PC-9 (cell line): Measurements from ENCODE around the gene ERCC4. TPM values are rescaled to one million over a fixed set of nuclear protein-coding genes. Genes with fewer than 3 reads are reported as not detected.

ENCODE experiments used
- BruUV-seq: library from RNA; stranded (reverse); fragments of 400-500 nt; replicated peaks from 2 replicates; lab custom pipeline; 2021; lab: Mats Ljungman, UMichigan
- CTCF ChIA-PET: fragments of 300-600 bp; sonication (Branson Sonifier 250); formaldehyde crosslinking; loops from one replicate; lab custom pipeline; 2022; ENCODE audit warnings: antibody characterized with exemption; lab: Charles Lee
- POLR2A ChIA-PET: fragments of 300-600 bp; sonication (Branson Sonifier 250); formaldehyde crosslinking; loops from one replicate; lab custom pipeline; 2022; ENCODE audit warnings: antibody characterized with exemption; ENCODE audit not compliant: unreplicated experiment; lab: Charles Lee
- DNase-seq, 2 experiments: peaks; one replicate each; pipeline versions ENCODE4 v3.0.0 to v3.0.0-alpha.2; 2015 to 2022; ENCODE audit warnings: mixed read lengths in 1 of 2
- H2AFZ ChIP-seq: fragments of 200-600 bp; sonication (generic); 2 replicates; pipeline ENCODE4 v1.8.1; 2017; ENCODE audit warnings: antibody characterized with exemption
- H3F3A ChIP-seq: fragments of 200-600 bp; sonication (generic); 2 replicates; pipeline ENCODE4 v1.8.1; 2017; ENCODE audit warnings: antibody characterized with exemption, mild to moderate bottlenecking, low read depth; ENCODE audit not compliant: insufficient read depth
- H3K27ac ChIP-seq: fragments of 200-600 bp; sonication (generic); 2 replicates; pipeline ENCODE4 v1.6.1; 2016; ENCODE audit warnings: mixed run types
- H3K27me3 ChIP-seq: fragments of 200-600 bp; sonication (generic); 2 replicates; pipeline ENCODE4 v1.6.1; 2016; ENCODE audit warnings: low read depth, mixed run types; ENCODE audit not compliant: insufficient read depth
- H3K36me3 ChIP-seq: fragments of 200-600 bp; sonication (generic); 2 replicates; pipeline ENCODE4 v1.6.1; 2016; ENCODE audit warnings: low read depth, mixed run types
- H3K4me1 ChIP-seq: fragments of 200-600 bp; sonication (generic); replicated peaks from 2 replicates; pipeline ENCODE4 v1.6.1; 2016; ENCODE audit warnings: mixed run types; ENCODE audit not compliant: insufficient read depth
- H3K4me2 ChIP-seq: fragments of 200-600 bp; sonication (generic); 2 replicates; pipeline ENCODE4 v1.6.1; 2017; ENCODE audit warnings: mixed run types
- H3K4me3 ChIP-seq: fragments of 200-600 bp; sonication (generic); 2 replicates; pipeline ENCODE4 v1.6.1; 2016; ENCODE audit warnings: mixed run types
- H3K79me2 ChIP-seq: fragments of 200-600 bp; sonication (generic); 2 replicates; pipeline ENCODE4 v1.6.1; 2017; ENCODE audit warnings: low read depth, mixed run types
- H3K9me2 ChIP-seq: fragments of 200-600 bp; sonication (generic); 2 replicates; pipeline ENCODE4 v1.8.1; 2017; ENCODE audit warnings: mild to moderate bottlenecking; ENCODE audit not compliant: insufficient read depth
- H3K9me3 ChIP-seq: fragments of 200-600 bp; sonication (generic); 2 replicates; pipeline ENCODE4 v1.8.1; 2016; ENCODE audit warnings: low read depth; ENCODE audit not compliant: insufficient read depth
- H4K20me1 ChIP-seq: fragments of 200-600 bp; sonication (generic); 2 replicates; pipeline ENCODE4 v1.8.1; 2017; ENCODE audit not compliant: insufficient read depth
- EZH2 ChIP-seq: fragments of 200-600 bp; sonication (generic); IDR thresholded peaks from 2 replicates; pipeline ENCODE4 v1.8.0; 2017; ENCODE audit warnings: antibody characterized with exemption, low read depth
- intact Hi-C: fragments of 100-400 bp; cut with micrococcal nuclease; formaldehyde crosslinking; loops from one replicate; pipeline ENCODE4 v1.10.0; 2022; ENCODE audit not compliant: unreplicated experiment
- total RNA-seq: library from RNA; stranded (reverse); gene quantifications from 2 replicates; pipeline ENCODE4 v1.2.3, GENCODE V29; 2021
- TF ChIP-seq, protein P1 (sequence below): fragments of 200-600 bp; sonication (generic); conservative IDR thresholded peaks from 2 replicates; pipeline ENCODE4 v1.6.1; 2017; ENCODE audit warnings: mixed run types, antibody characterized with exemption, mild to moderate bottlenecking, moderate library complexity

ERCC4 gene
- total RNA-seq, 1 experiment from 2014 or later, result 17.4 TPM

DNA sequence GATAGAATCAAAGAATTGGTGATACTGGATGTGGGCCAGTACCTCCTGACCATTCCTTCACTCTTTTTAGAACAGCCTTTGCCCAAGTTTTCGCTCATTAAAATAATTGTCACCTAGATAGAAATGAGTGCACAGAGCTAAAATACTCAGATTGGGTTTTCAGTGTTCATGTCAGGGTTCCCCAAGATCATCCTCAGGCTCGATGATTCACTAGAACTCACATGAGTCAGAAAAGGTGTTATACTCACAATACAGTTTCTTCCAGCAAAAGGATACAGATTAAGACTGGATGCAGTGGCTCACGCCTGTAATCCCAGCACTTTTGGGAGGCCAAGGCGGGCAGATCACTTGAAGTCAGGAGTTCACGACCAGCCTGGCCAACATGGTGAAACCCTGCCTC lies 19.9 kb downstream of the ERCC4 start:
- BruUV-seq, result no TSS peak
- H2AFZ ChIP-seq, result no peak overlapping the region
- no peak overlapping the region for H3K4me3 ChIP-seq
- H3K27ac ChIP-seq, result no peak overlapping the region
- H3K4me2 ChIP-seq, result no peak overlapping the region
- peaks cover 23% of the 10 kb centered on the region for H3K36me3 ChIP-seq
- TF ChIP-seq, protein P1, sequence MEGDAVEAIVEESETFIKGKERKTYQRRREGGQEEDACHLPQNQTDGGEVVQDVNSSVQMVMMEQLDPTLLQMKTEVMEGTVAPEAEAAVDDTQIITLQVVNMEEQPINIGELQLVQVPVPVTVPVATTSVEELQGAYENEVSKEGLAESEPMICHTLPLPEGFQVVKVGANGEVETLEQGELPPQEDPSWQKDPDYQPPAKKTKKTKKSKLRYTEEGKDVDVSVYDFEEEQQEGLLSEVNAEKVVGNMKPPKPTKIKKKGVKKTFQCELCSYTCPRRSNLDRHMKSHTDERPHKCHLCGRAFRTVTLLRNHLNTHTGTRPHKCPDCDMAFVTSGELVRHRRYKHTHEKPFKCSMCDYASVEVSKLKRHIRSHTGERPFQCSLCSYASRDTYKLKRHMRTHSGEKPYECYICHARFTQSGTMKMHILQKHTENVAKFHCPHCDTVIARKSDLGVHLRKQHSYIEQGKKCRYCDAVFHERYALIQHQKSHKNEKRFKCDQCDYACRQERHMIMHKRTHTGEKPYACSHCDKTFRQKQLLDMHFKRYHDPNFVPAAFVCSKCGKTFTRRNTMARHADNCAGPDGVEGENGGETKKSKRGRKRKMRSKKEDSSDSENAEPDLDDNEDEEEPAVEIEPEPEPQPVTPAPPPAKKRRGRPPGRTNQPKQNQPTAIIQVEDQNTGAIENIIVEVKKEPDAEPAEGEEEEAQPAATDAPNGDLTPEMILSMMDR, result no peak
- no peak for TF ChIP-seq EZH2
- H3K79me2 ChIP-seq, result no peaks in the 10 kb centered on the region
- intact Hi-C loops, result no loop called here
- POLR2A ChIA-PET, result interaction anchor here (0.6 kb wide), 1 partner anchor 1040 kb away, joined by 5 read pairs; no protein-coding TSS in a partner anchor
- H3F3A ChIP-seq, result 0 out of 2 replicates have a peak, but pooled peaks cover 10% of the 10 kb centered on the region
- no peaks in the 10 kb centered on the region for H3K9me3 ChIP-seq
- no peaks in the 10 kb centered on the region for H3K27me3 ChIP-seq
- CTCF ChIA-PET, result interaction anchor here (0.6 kb wide), 2 partner anchors 14 to 161 kb away, joined by 3 to 5 read pairs; no protein-coding TSS in a partner anchor
- H3K4me1 ChIP-seq, result peaks cover 10% of the 10 kb centered on the region
- H3K9me2 ChIP-seq, result no peaks in the 10 kb centered on the region
- no peaks in the 10 kb centered on the region for H4K20me1 ChIP-seq
- DNase-seq, result no peak

DNA sequence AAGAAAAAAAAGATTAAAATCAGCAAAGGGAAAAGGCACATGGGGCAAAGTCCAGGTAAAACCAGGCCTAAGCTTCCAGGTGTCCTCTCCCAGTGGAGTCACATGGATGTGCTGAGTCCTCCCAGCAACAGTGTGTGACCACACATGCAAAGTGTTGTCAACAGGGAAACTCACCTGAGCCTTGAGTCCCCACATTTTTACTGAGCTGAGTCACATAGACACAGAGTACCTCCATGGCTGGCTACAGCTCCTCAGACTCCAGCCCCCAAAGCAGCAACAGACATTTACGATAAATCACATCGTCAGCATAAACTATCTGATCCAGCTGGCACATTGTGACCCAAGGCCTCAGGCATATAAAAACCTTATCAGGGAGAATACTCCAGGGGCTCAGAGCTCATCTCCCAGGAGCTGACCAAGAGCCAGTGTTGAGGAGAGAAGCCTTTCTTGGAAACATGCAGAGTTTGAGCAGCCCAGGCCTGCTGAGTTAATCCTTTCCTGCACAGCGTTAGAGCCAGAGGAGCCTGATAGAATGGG lies 20.5 kb downstream of the ERCC4 start:
- Histone ChIP-seq H3K9me3 (no peaks in the 10 kb centered on the region), H3F3A (0 out of 2 replicates have a peak, but pooled peaks cover 10% of the 10 kb centered on the region), H2AFZ (no peak overlapping the region), H3K27ac (no peak overlapping the region), H3K4me2 (no peak overlapping the region), H3K9me2 (no peaks in the 10 kb centered on the region), H3K79me2 (no peaks in the 10 kb centered on the region), H3K27me3 (no peaks in the 10 kb centered on the region), H3K36me3 (peaks cover 23% of the 10 kb centered on the region), H3K4me3 (no peak overlapping the region), H4K20me1 (no peaks in the 10 kb centered on the region), H3K4me1 (peaks cover 10% of the 10 kb centered on the region)
- TF ChIP-seq, protein P1, result no peak
- no peak for TF ChIP-seq EZH2
- intact Hi-C loops, result no loop called here
- BruUV-seq, result no TSS peak
- ChIA-PET POLR2A (interaction anchor here (0.6 kb wide), 1 partner anchor 1041 kb away, joined by 5 read pairs; no protein-coding TSS in a partner anchor), CTCF (interaction anchor here (0.6 kb wide), 2 partner anchors 14 to 161 kb away, joined by 3 to 5 read pairs; no protein-coding TSS in a partner anchor)
- no peak for DNase-seq

DNA sequence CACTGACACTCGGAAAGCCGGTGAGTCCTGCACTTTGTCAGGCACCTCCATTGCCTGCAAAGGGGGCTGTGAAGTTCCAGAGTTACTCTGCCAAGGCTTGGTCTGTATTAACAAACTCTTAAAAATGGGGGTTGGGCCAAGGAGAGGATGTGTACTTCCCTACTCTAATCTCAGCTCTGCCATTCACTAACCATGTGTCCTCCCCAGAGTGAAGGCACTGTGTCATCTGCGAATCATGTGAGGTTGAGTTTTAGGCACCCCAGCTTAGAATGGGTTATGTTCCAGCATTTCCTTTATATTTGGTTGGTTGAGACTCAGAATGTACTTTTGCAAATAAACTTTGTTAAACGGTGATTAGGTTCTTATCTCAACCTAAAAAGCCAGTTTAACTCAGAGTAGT lies 24.9 kb downstream of the ERCC4 start:
- no peak for DNase-seq
- no peaks in the 10 kb centered on the region for H3K4me1 ChIP-seq
- no peaks in the 10 kb centered on the region for H3K9me2 ChIP-seq
- ChIA-PET POLR2A (no interaction called here), CTCF (interaction anchor here (0.6 kb wide), 1 partner anchor 18 kb away, joined by 3 read pairs; no protein-coding TSS in a partner anchor)
- BruUV-seq, result no TSS peak
- no peaks in the 10 kb centered on the region for H3F3A ChIP-seq
- no peak overlapping the region for H3K4me3 ChIP-seq
- no peak overlapping the region for H3K4me2 ChIP-seq
- peaks cover 14% of the 10 kb centered on the region for H3K36me3 ChIP-seq
- no peaks in the 10 kb centered on the region for H3K79me2 ChIP-seq
- no peaks in the 10 kb centered on the region for H3K27me3 ChIP-seq
- no peak overlapping the region for H2AFZ ChIP-seq
- no peak overlapping the region for H3K27ac ChIP-seq
- no peak for TF ChIP-seq EZH2
- TF ChIP-seq, protein P1, result no peak
- H4K20me1 ChIP-seq, result no peaks in the 10 kb centered on the region
- H3K9me3 ChIP-seq, result no peaks in the 10 kb centered on the region
- intact Hi-C loops, result no loop called here
